ENCODE results near the gene PTPRC. TPM values are rescaled to one million over a fixed set of nuclear protein-coding genes. Genes with fewer than 3 reads are reported as not detected.

Gene PTPRC
- total RNA-seq, 1 experiment from 2014 or later = 1.4 TPM

DNA sequence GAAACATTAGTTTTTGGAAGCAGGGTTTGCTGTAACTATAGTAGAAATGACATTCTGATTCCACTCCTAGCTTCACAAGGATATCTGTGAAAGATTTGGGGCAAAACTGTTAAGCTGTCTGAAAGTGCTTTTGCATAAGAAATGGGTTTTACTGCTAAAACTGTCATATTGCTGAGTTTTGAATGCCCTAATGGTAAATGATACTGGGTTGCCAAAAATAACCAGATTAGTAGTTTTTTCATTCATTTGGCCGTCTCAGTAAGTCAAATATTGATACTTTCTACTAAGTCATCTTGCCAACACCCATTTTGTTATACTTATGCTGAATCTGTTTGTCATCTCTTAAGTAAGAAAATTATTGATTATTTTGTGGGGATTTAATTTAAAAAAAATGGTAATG is 399 bp upstream of the PTPRC start:
- H3K27me3 ChIP-seq (ENCODE audit: control insufficient read depth, insufficient read depth, low read length) = no peaks in the 10 kb centered on the region
- intact Hi-C loops (cut with micrococcal nuclease; ENCODE audit: unreplicated experiment) = no loop called here
- H3K27ac ChIP-seq (ENCODE audit: low read length) = no peak overlapping the region
- H3K4me3 ChIP-seq (ENCODE audit: low read depth in 2 of 2, low read length in 2 of 2) = no peak overlapping the region
- DNase-seq (ENCODE audit: low read depth, low spot score) = no peak
- in situ Hi-C loops (cut with HindIII; ENCODE audit: low pct_unique_long_range_greater_than_20kb, low sequenced_read_pairs) = no loop called here
- POLR2A ChIA-PET = no interaction called here
- TF ChIP-seq SIN3A (IDR thresholded peaks at IDR 0.05; ENCODE audit: borderline replicate concordance, insufficient read depth, low read depth, low read length) = no peak
- TF ChIP-seq POLR2AphosphoS5 (IDR thresholded peaks at IDR 0.05; ENCODE audit: low read depth, low read length) = no peak
- TF ChIP-seq, protein P1, sequence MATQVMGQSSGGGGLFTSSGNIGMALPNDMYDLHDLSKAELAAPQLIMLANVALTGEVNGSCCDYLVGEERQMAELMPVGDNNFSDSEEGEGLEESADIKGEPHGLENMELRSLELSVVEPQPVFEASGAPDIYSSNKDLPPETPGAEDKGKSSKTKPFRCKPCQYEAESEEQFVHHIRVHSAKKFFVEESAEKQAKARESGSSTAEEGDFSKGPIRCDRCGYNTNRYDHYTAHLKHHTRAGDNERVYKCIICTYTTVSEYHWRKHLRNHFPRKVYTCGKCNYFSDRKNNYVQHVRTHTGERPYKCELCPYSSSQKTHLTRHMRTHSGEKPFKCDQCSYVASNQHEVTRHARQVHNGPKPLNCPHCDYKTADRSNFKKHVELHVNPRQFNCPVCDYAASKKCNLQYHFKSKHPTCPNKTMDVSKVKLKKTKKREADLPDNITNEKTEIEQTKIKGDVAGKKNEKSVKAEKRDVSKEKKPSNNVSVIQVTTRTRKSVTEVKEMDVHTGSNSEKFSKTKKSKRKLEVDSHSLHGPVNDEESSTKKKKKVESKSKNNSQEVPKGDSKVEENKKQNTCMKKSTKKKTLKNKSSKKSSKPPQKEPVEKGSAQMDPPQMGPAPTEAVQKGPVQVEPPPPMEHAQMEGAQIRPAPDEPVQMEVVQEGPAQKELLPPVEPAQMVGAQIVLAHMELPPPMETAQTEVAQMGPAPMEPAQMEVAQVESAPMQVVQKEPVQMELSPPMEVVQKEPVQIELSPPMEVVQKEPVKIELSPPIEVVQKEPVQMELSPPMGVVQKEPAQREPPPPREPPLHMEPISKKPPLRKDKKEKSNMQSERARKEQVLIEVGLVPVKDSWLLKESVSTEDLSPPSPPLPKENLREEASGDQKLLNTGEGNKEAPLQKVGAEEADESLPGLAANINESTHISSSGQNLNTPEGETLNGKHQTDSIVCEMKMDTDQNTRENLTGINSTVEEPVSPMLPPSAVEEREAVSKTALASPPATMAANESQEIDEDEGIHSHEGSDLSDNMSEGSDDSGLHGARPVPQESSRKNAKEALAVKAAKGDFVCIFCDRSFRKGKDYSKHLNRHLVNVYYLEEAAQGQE (IDR thresholded peaks at IDR 0.05; ENCODE audit: insufficient read depth in 1 of 2, low read depth in 2 of 2, low read length in 1 of 2) = no peak
- TF ChIP-seq TCF7L2 (IDR thresholded peaks at IDR 0.05; ENCODE audit: low read depth, low read length) = no peak
- TF ChIP-seq, protein P2, sequence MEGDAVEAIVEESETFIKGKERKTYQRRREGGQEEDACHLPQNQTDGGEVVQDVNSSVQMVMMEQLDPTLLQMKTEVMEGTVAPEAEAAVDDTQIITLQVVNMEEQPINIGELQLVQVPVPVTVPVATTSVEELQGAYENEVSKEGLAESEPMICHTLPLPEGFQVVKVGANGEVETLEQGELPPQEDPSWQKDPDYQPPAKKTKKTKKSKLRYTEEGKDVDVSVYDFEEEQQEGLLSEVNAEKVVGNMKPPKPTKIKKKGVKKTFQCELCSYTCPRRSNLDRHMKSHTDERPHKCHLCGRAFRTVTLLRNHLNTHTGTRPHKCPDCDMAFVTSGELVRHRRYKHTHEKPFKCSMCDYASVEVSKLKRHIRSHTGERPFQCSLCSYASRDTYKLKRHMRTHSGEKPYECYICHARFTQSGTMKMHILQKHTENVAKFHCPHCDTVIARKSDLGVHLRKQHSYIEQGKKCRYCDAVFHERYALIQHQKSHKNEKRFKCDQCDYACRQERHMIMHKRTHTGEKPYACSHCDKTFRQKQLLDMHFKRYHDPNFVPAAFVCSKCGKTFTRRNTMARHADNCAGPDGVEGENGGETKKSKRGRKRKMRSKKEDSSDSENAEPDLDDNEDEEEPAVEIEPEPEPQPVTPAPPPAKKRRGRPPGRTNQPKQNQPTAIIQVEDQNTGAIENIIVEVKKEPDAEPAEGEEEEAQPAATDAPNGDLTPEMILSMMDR (IDR thresholded peaks at IDR 0.05) = no peak
- no peaks in the 10 kb centered on the region for H3K36me3 ChIP-seq (ENCODE audit: control insufficient read depth, insufficient read depth, low read length)
- BruUV-seq (replicated peaks) = no TSS peak
- no peaks in the 10 kb centered on the region for H3K4me1 ChIP-seq (ENCODE audit: control insufficient read depth, insufficient read depth, low read length)
- CTCF ChIA-PET = no interaction called here
- ATAC-seq = no peak
- no peaks in the 10 kb centered on the region for H3K9me3 ChIP-seq (ENCODE audit: control insufficient read depth, insufficient read depth, low read depth, low read length)

DNA sequence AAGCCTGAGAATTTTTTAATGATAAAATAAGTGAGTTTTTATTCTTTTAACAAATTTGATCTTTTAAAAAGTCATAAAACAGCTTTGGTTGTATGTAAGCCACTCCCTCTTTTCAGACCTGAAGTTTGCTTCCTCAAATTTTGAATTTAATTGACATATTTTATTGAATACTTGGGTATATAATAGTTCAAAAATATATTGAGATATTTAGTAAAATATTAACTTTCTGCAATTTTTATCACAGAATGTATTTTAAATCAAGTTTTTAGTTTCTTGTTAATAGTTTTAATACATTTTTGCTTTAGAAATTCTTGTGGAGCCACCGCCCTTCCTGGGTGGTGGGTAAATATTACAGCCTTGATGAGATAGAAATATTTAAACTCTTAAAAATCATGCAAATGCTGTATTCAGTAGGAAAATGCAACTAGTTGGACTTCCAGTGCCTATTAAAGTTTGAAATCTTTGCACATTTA is 867 bp downstream of the PTPRC start:
- intact Hi-C loops (cut with micrococcal nuclease; ENCODE audit: unreplicated experiment) = no loop called here
- Histone ChIP-seq H3K36me3 (ENCODE audit: control insufficient read depth, insufficient read depth, low read length) (no peaks in the 10 kb centered on the region), H3K9me3 (ENCODE audit: control insufficient read depth, insufficient read depth, low read depth, low read length) (no peaks in the 10 kb centered on the region), H3K27me3 (ENCODE audit: control insufficient read depth, insufficient read depth, low read length) (no peaks in the 10 kb centered on the region), H3K4me1 (ENCODE audit: control insufficient read depth, insufficient read depth, low read length) (no peaks in the 10 kb centered on the region), H3K4me3 (ENCODE audit: low read depth in 2 of 2, low read length in 2 of 2) (no peak overlapping the region), H3K27ac (ENCODE audit: low read length) (no peak overlapping the region)
- no TSS peak for BruUV-seq (replicated peaks)
- TF ChIP-seq POLR2AphosphoS5 (IDR thresholded peaks at IDR 0.05; ENCODE audit: low read depth, low read length) = no peak
- TF ChIP-seq SIN3A (IDR thresholded peaks at IDR 0.05; ENCODE audit: borderline replicate concordance, insufficient read depth, low read depth, low read length) = no peak
- TF ChIP-seq, protein P2 (IDR thresholded peaks at IDR 0.05) = no peak
- TF ChIP-seq, protein P1 (IDR thresholded peaks at IDR 0.05; ENCODE audit: insufficient read depth in 1 of 2, low read depth in 2 of 2, low read length in 1 of 2) = no peak
- no peak for TF ChIP-seq TCF7L2 (IDR thresholded peaks at IDR 0.05; ENCODE audit: low read depth, low read length)
- ChIA-PET CTCF (no interaction called here), POLR2A (no interaction called here)
- in situ Hi-C loops (cut with HindIII; ENCODE audit: low pct_unique_long_range_greater_than_20kb, low sequenced_read_pairs) = no loop called here
- DNase-seq (ENCODE audit: low read depth, low spot score) = no peak
- no peak for ATAC-seq
